A549 treated with CORT108297 at 1 μM for 4 hours (cell line): ENCODE data around the gene ZNF772. TPM values are rescaled to one million over a fixed set of nuclear protein-coding genes. Genes with fewer than 3 reads are reported as not detected.

ENCODE experiments used
- total RNA-seq: library from RNA; stranded (reverse); fragments of 200-300 nt; extraction: Qiagen RNA extraction; gene quantifications from 5 replicates; pipeline ENCODE4 v1.2.3, GENCODE V29; 2022

Gene ZNF772
- 0.90 to 1.7 TPM (median 1.4 TPM) in 5 replicates for total RNA-seq

GRCh38 chr19:57477191-57478008 is at the start of gene ZNF772:
TSS of gene ZNF772 (minus strand) at chr19:57477566. CDS start at chr19:57477309, 257 bp downstream.

DNA sequence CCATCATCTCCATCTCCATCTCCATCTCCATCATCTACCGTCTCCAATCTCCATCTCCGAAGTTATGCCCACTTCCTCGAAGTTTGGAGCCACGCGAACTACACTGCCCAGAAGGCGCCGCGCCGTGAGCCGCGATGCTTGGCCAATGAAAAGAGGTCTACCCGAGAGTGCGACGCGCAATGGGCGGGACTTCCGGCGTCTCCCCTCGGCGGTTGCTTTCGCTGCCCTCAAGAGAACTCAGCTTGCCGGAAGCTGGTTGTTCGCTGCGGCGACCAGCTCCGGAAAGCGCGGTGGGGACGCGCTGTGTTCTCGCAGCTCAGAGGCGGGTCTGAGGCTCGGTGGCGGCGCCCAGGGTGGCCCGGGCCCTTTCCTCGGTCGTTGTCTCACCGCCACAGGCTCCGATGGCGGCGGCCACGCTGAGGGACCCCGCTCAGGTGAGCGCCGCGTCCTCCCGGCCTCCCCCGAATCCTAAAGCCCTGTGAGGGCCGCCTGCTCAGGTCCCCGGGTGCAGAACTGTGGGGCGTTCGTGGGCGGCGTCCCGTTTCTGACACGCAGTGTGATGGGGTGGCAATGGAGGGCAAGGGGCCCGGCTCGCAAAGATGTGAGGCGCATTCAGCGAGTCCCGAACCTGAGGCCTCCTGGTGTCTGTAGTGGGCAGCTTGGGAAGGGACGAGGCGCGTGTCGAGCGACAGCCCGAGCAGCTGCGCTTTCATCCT is 22.5 kb upstream of the ZNF772 start, which contains the start of gene ZNF773:
Gene ZNF773 (plus strand): TSS at position 259 of the 716 bp plus-strand sequence. CDS start 143 bp downstream, at position 402.

GRCh38 chr19:57487477-57488298 is 10.3 kb upstream of the ZNF772 start, which contains the start of gene ZNF419:
TSS of gene ZNF419 (plus strand) at chr19:57487750. CDS start at chr19:57487951, 201 bp downstream.

GRCh38 chr19:57435062-57435978 is 42.0 kb downstream of the ZNF772 start, which contains the start of gene ZNF749:
TSS of gene ZNF749 (plus strand) at chr19:57435325. CDS start at chr19:57435579, 254 bp downstream.

Other genes with a start within 250 kb of the ZNF772 start
- gene AURKC, start 246.5 kb downstream of the ZNF772 start, total RNA-seq: 0.20 to 0.54 TPM (median 0.37 TPM) in 4 of 5 replicates, not detected in the other
- gene ZNF805, start 236.9 kb downstream of the ZNF772 start, total RNA-seq: 1.3 to 2.3 TPM (median 1.7 TPM) in 5 replicates
- 0.79 to 1.3 TPM (median 1.1 TPM) in 5 replicates for gene ZNF460, start 197.1 kb downstream of the ZNF772 start, total RNA-seq
- gene ZNF543, start 157.1 kb downstream of the ZNF772 start, total RNA-seq: 1.0 to 1.7 TPM (median 1.3 TPM) in 5 replicates
- 1.9 to 2.4 TPM (median 2.1 TPM) in 5 replicates for gene ZNF304, start 126.3 kb downstream of the ZNF772 start, total RNA-seq
- 14.9 to 16.4 TPM (median 15.4 TPM) in 5 replicates for gene TRAPPC2B, start 114.0 kb downstream of the ZNF772 start, total RNA-seq
- gene ZNF547, start 114.0 kb downstream of the ZNF772 start, total RNA-seq: 1.1 to 1.9 TPM (median 1.6 TPM) in 5 replicates
- gene ZNF548, start 87.7 kb downstream of the ZNF772 start, total RNA-seq: 3.5 to 4.4 TPM (median 4.1 TPM) in 5 replicates
- gene ZNF17, start 66.4 kb downstream of the ZNF772 start, total RNA-seq: 3.9 to 6.7 TPM (median 5.0 TPM) in 5 replicates
- 13.7 to 16.8 TPM (median 16.0 TPM) in 5 replicates for gene ZNF749, start 42.2 kb downstream of the ZNF772 start, total RNA-seq
- gene VN1R1, start 20.4 kb downstream of the ZNF772 start, total RNA-seq: 0.05 to 0.07 TPM (median 0.07 TPM) in 4 of 5 replicates, not detected in the other
- gene ZNF419, start 10.2 kb upstream of the ZNF772 start, total RNA-seq: 5.6 to 8.0 TPM (median 6.6 TPM) in 5 replicates
- gene ZNF773, start 22.4 kb upstream of the ZNF772 start, total RNA-seq: 3.9 to 6.3 TPM (median 4.6 TPM) in 5 replicates
- 1.5 to 1.9 TPM (median 1.7 TPM) in 5 replicates for gene ZNF549, start 49.8 kb upstream of the ZNF772 start, total RNA-seq
- gene ZNF550, start 82.3 kb upstream of the ZNF772 start, total RNA-seq: 2.8 to 4.1 TPM (median 3.8 TPM) in 5 replicates
- 3.5 to 4.3 TPM (median 4.3 TPM) in 5 replicates for gene ZNF416, start 101.3 kb upstream of the ZNF772 start, total RNA-seq
- gene ZIK1, start 106.6 kb upstream of the ZNF772 start, total RNA-seq: not detected in 5 replicates
- gene ZNF530, start 122.3 kb upstream of the ZNF772 start, total RNA-seq: 4.3 to 5.7 TPM (median 4.9 TPM) in 5 replicates
- gene ZNF134, start 136.7 kb upstream of the ZNF772 start, total RNA-seq: 6.9 to 10.2 TPM (median 8.7 TPM) in 5 replicates
- gene ZNF211, start 155.6 kb upstream of the ZNF772 start, total RNA-seq: 5.4 to 6.8 TPM (median 5.9 TPM) in 5 replicates
- gene ZSCAN4, start 191.4 kb upstream of the ZNF772 start, total RNA-seq: not detected in 5 replicates
- gene ZNF551, start 204.4 kb upstream of the ZNF772 start, total RNA-seq: 4.6 to 5.8 TPM (median 5.1 TPM) in 5 replicates
- not detected in 5 replicates for gene ZNF154, start 231.6 kb upstream of the ZNF772 start, total RNA-seq